ENCODE data around the gene FBXO30. TPM values are rescaled to one million over a fixed set of nuclear protein-coding genes. Genes with fewer than 3 reads are reported as not detected.

Gene FBXO30
- total RNA-seq, 1 donor from 2014 or later, result 34.6 TPM

GRCh38 chr6:145836170-145836569, 21.6 kb upstream of the FBXO30 start:
- no peak overlapping the region for H3K27ac ChIP-seq
- H3K4me3 ChIP-seq, result no peak overlapping the region
- H3K4me3 Mint-ChIP-seq, result no peak overlapping the region

DNA sequence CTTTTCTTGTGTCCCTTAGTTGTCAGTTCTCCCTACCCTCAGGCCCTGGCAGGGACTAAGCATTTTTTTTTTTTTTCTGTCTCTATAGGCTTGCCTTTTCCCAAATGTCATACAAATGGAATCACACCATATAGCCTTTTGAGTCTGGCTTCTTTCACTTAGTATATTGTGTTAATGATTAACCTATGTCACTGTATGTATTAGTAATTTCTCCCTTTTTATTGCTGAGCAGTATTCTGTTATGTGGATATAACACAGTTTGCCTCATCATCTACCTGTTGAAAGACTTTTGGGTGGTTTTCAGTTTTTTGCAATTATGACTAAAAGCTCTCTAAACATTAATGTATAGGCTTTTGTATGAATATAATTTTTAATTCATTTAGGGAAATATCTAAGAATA, 16.0 kb upstream of the FBXO30 start:
- Mint-ChIP-seq H3K36me3 (no peaks in the 10 kb centered on the region), H3K9me3 (no peaks in the 10 kb centered on the region), H3K27ac (no peak overlapping the region), H3K4me3 (no peak overlapping the region), H3K4me1 (peaks cover 11% of the 10 kb centered on the region), H3K27me3 (ENCODE audit: insufficient read depth, low read depth) (no peaks in the 10 kb centered on the region)
- Histone ChIP-seq H3F3A (ENCODE audit: low read depth) (no peaks in the 10 kb centered on the region), H3K9ac (no peak overlapping the region), H3K9me3 (ENCODE audit: low read depth) (no peaks in the 10 kb centered on the region), H3K4me3 (no peak overlapping the region), H3K4me2 (no peak overlapping the region), H2AFZ (replicated peaks) (no peak overlapping the region), H3K27ac (no peak overlapping the region), H3K4me1 (no peaks in the 10 kb centered on the region), H3K79me2 (ENCODE audit: low read depth) (no peaks in the 10 kb centered on the region), H3K27me3 (no peaks in the 10 kb centered on the region), H3K36me3 (no peaks in the 10 kb centered on the region), H4K20me1 (ENCODE audit: low read depth) (no peaks in the 10 kb centered on the region)
- no peak for DNase-seq (ENCODE audit: low spot score)
- TF ChIP-seq EZH2phosphoT487 (IDR thresholded peaks at IDR 0.05) (no peak), EZH2 (IDR thresholded peaks at IDR 0.05) (no peak), CTCF (IDR thresholded peaks at IDR 0.05) (no peak)

More at GRCh38 chr6:145836170-145836569, 21.6 kb upstream of the FBXO30 start:
- Mint-ChIP-seq H3K4me1 (peaks cover 6% of the 10 kb centered on the region), H3K9me3 (no peaks in the 10 kb centered on the region), H3K36me3 (no peaks in the 10 kb centered on the region), H3K27me3 (ENCODE audit: insufficient read depth, low read depth) (no peaks in the 10 kb centered on the region), H3K27ac (no peak overlapping the region)
- Histone ChIP-seq H3K4me2 (no peak overlapping the region), H3K27me3 (no peaks in the 10 kb centered on the region), H3K79me2 (ENCODE audit: low read depth) (no peaks in the 10 kb centered on the region), H2AFZ (replicated peaks) (no peak overlapping the region), H3F3A (ENCODE audit: low read depth) (peaks cover 8% of the 10 kb centered on the region), H3K9ac (no peak overlapping the region), H3K4me1 (peaks cover 4% of the 10 kb centered on the region), H4K20me1 (ENCODE audit: low read depth) (no peaks in the 10 kb centered on the region), H3K9me3 (ENCODE audit: low read depth) (no peaks in the 10 kb centered on the region), H3K36me3 (no peaks in the 10 kb centered on the region)
- DNase-seq (ENCODE audit: low spot score), result no peak
- TF ChIP-seq EZH2phosphoT487 (IDR thresholded peaks at IDR 0.05) (no peak), CTCF (IDR thresholded peaks at IDR 0.05) (no peak), EZH2 (IDR thresholded peaks at IDR 0.05) (no peak)

DNA sequence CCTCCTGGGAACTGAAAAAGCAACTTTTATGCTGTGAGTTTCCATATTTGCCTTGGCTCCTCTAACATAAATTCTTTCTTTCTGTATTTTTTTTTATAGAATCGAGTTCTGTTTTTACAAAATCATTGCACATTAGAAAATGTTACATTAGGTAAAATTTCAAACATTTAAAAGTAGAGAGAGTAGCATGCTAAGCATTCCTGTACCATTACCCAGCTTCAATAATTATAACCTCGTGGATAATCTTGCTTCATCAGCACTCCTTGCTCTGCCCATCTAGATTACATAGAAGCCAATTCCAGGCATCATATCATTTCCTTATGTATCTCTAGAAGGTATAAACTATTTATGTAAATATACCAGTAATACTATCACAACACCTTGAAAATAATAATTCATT, 15.4 kb upstream of the FBXO30 start:
- peaks cover 11% of the 10 kb centered on the region for H3K4me1 Mint-ChIP-seq
- TF ChIP-seq EZH2phosphoT487 (IDR thresholded peaks at IDR 0.05) (no peak), CTCF (IDR thresholded peaks at IDR 0.05) (no peak), EZH2 (IDR thresholded peaks at IDR 0.05) (no peak)
- no peak overlapping the region for H3K4me3 ChIP-seq
- no peak overlapping the region for H3K4me2 ChIP-seq
- H3K79me2 ChIP-seq (ENCODE audit: low read depth), result no peaks in the 10 kb centered on the region
- H3K36me3 Mint-ChIP-seq, result no peaks in the 10 kb centered on the region
- H3K27ac ChIP-seq, result no peak overlapping the region
- no peaks in the 10 kb centered on the region for H3F3A ChIP-seq (ENCODE audit: low read depth)
- H4K20me1 ChIP-seq (ENCODE audit: low read depth), result no peaks in the 10 kb centered on the region
- H3K9ac ChIP-seq, result no peak overlapping the region
- no peaks in the 10 kb centered on the region for H3K27me3 ChIP-seq
- no peaks in the 10 kb centered on the region for H3K9me3 Mint-ChIP-seq
- no peak overlapping the region for H3K27ac Mint-ChIP-seq
- H3K4me1 ChIP-seq, result no peaks in the 10 kb centered on the region
- H3K9me3 ChIP-seq (ENCODE audit: low read depth), result no peaks in the 10 kb centered on the region
- no peak for DNase-seq (ENCODE audit: low spot score)
- H3K27me3 Mint-ChIP-seq (ENCODE audit: insufficient read depth, low read depth), result no peaks in the 10 kb centered on the region
- no peaks in the 10 kb centered on the region for H3K36me3 ChIP-seq
- H3K4me3 Mint-ChIP-seq, result no peak overlapping the region
- no peak overlapping the region for H2AFZ ChIP-seq (replicated peaks)
